ENCODE measurements around the gene SH2D3A. TPM values are rescaled to one million over a fixed set of nuclear protein-coding genes. Genes with fewer than 3 reads are reported as not detected.

The SH2D3A gene
- total and polyA plus RNA-seq, 8 donors = 10.1 to 33.0 (median 14.2) TPM

- DNase-seq (no peak), ATAC-seq (no peak), FAIRE-seq (no peak)
- WGBS, 2 donors = 78 to 85% methylated on average over 16 of the region's 16 CpGs
- no peak overlapping the region for H3K27ac ChIP-seq
- H3K4me1 ChIP-seq = no peaks in the 10 kb centered on the region
- H3K4me3 ChIP-seq = no peak overlapping the region
- no peaks in the 10 kb centered on the region for H3K9me3 ChIP-seq
- no peaks in the 10 kb centered on the region for H3K27me3 ChIP-seq
- intact Hi-C loops (cut with DNase I) = no loop called here
- H3K36me3 ChIP-seq = no peaks in the 10 kb centered on the region
- TF ChIP-seq, protein P1, sequence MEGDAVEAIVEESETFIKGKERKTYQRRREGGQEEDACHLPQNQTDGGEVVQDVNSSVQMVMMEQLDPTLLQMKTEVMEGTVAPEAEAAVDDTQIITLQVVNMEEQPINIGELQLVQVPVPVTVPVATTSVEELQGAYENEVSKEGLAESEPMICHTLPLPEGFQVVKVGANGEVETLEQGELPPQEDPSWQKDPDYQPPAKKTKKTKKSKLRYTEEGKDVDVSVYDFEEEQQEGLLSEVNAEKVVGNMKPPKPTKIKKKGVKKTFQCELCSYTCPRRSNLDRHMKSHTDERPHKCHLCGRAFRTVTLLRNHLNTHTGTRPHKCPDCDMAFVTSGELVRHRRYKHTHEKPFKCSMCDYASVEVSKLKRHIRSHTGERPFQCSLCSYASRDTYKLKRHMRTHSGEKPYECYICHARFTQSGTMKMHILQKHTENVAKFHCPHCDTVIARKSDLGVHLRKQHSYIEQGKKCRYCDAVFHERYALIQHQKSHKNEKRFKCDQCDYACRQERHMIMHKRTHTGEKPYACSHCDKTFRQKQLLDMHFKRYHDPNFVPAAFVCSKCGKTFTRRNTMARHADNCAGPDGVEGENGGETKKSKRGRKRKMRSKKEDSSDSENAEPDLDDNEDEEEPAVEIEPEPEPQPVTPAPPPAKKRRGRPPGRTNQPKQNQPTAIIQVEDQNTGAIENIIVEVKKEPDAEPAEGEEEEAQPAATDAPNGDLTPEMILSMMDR (IDR thresholded peaks at IDR 0.05) = no peak
These were observed 59.6 kb downstream of the SH2D3A start for GRCh38 chr19:6707658-6708018.

DNA sequence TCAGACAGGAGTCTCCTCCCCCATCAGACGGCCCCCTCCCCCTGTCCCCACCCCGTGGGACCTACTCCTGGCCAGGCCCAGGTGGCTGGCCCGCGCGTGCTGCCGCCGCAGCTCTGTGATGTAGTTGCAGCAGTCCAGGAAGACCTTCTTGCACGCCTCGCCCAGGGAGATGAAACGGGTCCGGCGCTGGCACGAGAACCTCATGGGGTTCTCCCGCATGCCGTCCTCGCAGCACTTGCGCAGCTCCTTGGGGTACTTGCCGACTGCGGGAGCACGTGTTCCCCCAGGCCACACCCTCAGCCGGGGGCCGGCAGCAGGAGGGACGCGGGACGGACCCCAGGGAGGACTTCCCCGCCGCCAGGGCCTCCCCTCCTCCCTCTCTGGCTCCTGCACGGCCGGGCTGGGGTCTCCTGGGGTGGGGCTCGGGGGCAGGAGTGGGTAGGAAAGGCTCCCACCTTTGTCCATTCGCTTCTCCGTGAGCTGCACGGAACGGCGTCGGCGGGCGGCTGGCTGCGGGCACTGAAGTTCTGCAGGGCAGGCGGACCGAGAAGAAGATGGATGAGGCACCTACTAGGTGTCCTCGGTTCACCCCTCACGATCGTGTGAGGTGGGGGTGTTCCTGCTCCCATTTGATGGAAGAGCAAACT, 60.1 kb downstream of the SH2D3A start:
- Histone ChIP-seq H3K4me3 (no peak overlapping the region), H3K27me3 (no peaks in the 10 kb centered on the region), H3K36me3 (peaks cover 0 to 2% (median 0%) of the 10 kb centered on the region in 3 donors), H3K9me3 (no peaks in the 10 kb centered on the region), H3K27ac (no peak overlapping the region), H3K4me1 (no peaks in the 10 kb centered on the region)
- ATAC-seq = no peak
- DNase-seq = no peak
- WGBS, 2 donors = 78 to 88% methylated on average over 42 to 44 of the region's 44 CpGs
- FAIRE-seq = no peak
- intact Hi-C loops (cut with DNase I) = no loop called here
- TF ChIP-seq, protein P1 (IDR thresholded peaks at IDR 0.05) = no peak

DNA sequence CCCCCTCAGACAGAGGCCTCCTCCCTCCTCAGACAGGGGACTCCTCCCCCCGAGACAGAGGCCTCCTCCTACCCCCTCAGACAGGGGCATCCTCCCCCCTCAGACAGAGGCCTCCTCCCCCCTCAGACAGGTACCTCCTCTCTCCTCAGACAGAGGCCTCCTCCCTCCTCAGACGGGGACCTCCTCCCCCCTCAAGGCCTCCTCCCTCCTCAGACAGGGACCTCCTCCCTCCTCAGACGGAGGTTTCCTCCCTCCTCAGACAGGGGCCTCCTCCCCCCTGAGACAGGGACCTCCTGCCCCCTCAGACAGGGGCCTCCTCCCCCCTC, 60.6 kb downstream of the SH2D3A start:
- no peak overlapping the region for H3K4me3 ChIP-seq
- peak in 1 of 4 donors; percentile 4 for ATAC-seq
- no peaks in the 10 kb centered on the region for H3K4me1 ChIP-seq
- H3K27ac ChIP-seq = no peak overlapping the region
- no peaks in the 10 kb centered on the region for H3K9me3 ChIP-seq
- DNase-seq = no peak
- 59 to 69% methylated on average over 3 of the region's 3 CpGs for WGBS, 2 donors
- no peak for FAIRE-seq
- intact Hi-C loops (cut with DNase I) = no loop called here
- TF ChIP-seq, protein P1 (IDR thresholded peaks at IDR 0.05) = no peak
- peaks cover 0 to 3% (median 0%) of the 10 kb centered on the region in 3 donors for H3K36me3 ChIP-seq
- no peaks in the 10 kb centered on the region for H3K27me3 ChIP-seq

DNA sequence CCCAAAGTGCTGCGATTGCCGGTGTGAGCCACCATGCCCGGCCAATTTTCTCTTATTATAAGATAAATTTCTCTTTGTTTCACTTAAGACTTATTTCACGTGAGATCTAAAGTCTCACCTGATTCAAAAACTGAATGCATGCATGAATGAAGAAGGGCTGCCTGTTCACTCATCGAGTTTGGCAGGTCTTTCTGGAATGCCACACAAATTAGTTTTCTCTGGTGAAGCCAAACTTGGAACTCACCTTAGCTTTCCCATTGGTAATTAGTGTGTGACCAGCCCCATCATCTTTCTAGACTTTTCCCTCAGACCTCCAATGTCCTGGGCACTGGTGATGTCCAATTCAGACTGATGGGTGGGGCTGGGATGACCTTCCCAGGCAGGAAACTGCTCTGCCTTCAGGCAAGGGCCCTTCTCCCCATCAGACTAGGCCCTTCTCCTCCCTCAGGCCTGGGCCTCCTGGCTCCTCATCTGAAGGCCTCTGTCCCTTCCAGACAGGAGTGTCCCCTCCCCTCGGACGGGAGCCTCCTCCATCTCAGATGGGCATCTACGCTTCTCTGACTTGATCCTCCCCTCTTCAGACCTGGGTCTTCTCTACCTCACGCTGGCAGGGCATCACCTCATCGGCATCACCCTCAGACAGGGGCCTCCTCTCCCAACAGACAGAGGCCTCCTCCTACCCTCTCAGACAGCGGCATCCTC, 61.2 kb downstream of the SH2D3A start:
- TF ChIP-seq, protein P1 (IDR thresholded peaks at IDR 0.05) = no peak
- 77 to 86% methylated on average over 11 of the region's 11 CpGs for WGBS, 2 donors
- ATAC-seq (no peak), FAIRE-seq (no peak), DNase-seq (peak in 1 of 6 donors; percentile 48)
- peaks cover 0 to 3% (median 0%) of the 10 kb centered on the region in 3 donors for H3K36me3 ChIP-seq
- intact Hi-C loops (cut with DNase I) = no loop called here
- no peak overlapping the region for H3K27ac ChIP-seq
- no peaks in the 10 kb centered on the region for H3K27me3 ChIP-seq
- H3K9me3 ChIP-seq = no peaks in the 10 kb centered on the region
- H3K4me3 ChIP-seq = no peak overlapping the region
- no peaks in the 10 kb centered on the region for H3K4me1 ChIP-seq

Small RNAs within 50 kb of the gene (microRNA-seq; reads per million reads assigned to microRNA genes)
- gene MIR6791 = 0 to 0.39 reads per million in 2 donors

Other genes starting within 250 kb of the SH2D3A start
- gene TNFSF9, start 236.4 kb downstream of the SH2D3A start, total RNA-seq = 1 to 10 TPM in 1 of 6 donors, under 1 TPM in 3, not detected in 2; 0.12 to 1.1 (median 0.20) TPM
- not detected for gene TNFSF9, start 236.4 kb downstream of the SH2D3A start, polyA plus RNA-seq
- gene CD70, start 176.3 kb downstream of the SH2D3A start, total RNA-seq = under 1 TPM in 1 of 6 donors, not detected in 5; 0.16 TPM
- not detected for gene CD70, start 176.3 kb downstream of the SH2D3A start, polyA plus RNA-seq
- 1 to 10 TPM in 2 of 6 donors, under 1 TPM in 3, not detected in 1; 0.67 to 5.9 (median 0.98) TPM for gene TNFSF14, start 97.3 kb downstream of the SH2D3A start, total RNA-seq
- gene TNFSF14, start 97.3 kb downstream of the SH2D3A start, polyA plus RNA-seq = 1 to 10 TPM; 1.9 to 5.6 TPM
- gene C3, start 46.8 kb downstream of the SH2D3A start, total RNA-seq = 1,000 to 10,000 TPM in 2 of 6 donors, 100 to 1,000 TPM in 3, 10 to 100 TPM in 1; 67.7 to 3,753 (median 558) TPM
- gene C3, start 46.8 kb downstream of the SH2D3A start, polyA plus RNA-seq = 1,000 to 10,000 TPM in 1 of 2 donors, 100 to 1,000 TPM in 1; 447 to 1,383 TPM
- 10 to 100 TPM; 46.1 to 62.6 (median 52.0) TPM for gene GPR108, start 29.9 kb downstream of the SH2D3A start, total RNA-seq
- 100 to 1,000 TPM; 108 to 154 TPM for gene GPR108, start 29.9 kb downstream of the SH2D3A start, polyA plus RNA-seq
- gene TRIP10, start 27.8 kb downstream of the SH2D3A start, total RNA-seq = 10 to 100 TPM; 16.4 to 36.8 (median 21.9) TPM
- 100 to 1,000 TPM in 1 of 2 donors, 10 to 100 TPM in 1; 92.1 to 102 TPM for gene TRIP10, start 27.8 kb downstream of the SH2D3A start, polyA plus RNA-seq
- gene VAV1, start 5.3 kb upstream of the SH2D3A start, total RNA-seq = 1 to 10 TPM in 3 of 6 donors, under 1 TPM in 3; 0.23 to 7.3 (median 1.7) TPM
- gene VAV1, start 5.3 kb upstream of the SH2D3A start, polyA plus RNA-seq = 1 to 10 TPM; 1.0 to 1.4 TPM
- gene ADGRE1, start 120.1 kb upstream of the SH2D3A start, total RNA-seq = under 1 TPM in 4 of 6 donors, not detected in 2; 0.14 to 0.73 (median 0.39) TPM
- gene ADGRE1, start 120.1 kb upstream of the SH2D3A start, polyA plus RNA-seq = under 1 TPM in 1 of 2 donors, not detected in 1; 0.07 TPM

All from pancreas (tissue), 10 donors.